Esophagus squamous epithelium (tissue), 5 donors: Measurements from ENCODE around the gene ELL2. TPM values are rescaled to one million over a fixed set of nuclear protein-coding genes. Genes with fewer than 3 reads are reported as not detected.
"Not testable (repeated sequence)": the region's sequence is repeated elsewhere in the genome, so short reads cannot be mapped to it uniquely, and the experiment has no call there.

Experiments used
- DNase-seq: peaks from one replicate; lab custom pipeline; 2025; lab: John Stamatoyannopoulos, UW
- H3K27ac ChIP-seq, 4 donors: fragments of 200-600 bp; sonication (generic); one replicate each; pipeline ENCODE4 v1.5.1; 2016 to 2019; ENCODE audit warnings: mild to moderate bottlenecking in 1 of 4
- H3K27me3 ChIP-seq, 4 donors: fragments of 200-600 bp; sonication (generic); 1 replicate in 3 of 4; 2 replicates in 1 of 4; pipeline versions ENCODE4 v1.5.1 to v1.6.0; 2017 to 2021; ENCODE audit warnings: antibody characterized with exemption in 1 of 4
- H3K36me3 ChIP-seq, 3 donors: fragments of 200-600 bp; sonication (generic); one replicate each; pipeline ENCODE4 v1.5.1; 2016 to 2019
- H3K4me1 ChIP-seq, 3 donors: fragments of 200-600 bp; sonication (generic); one replicate each; pipeline ENCODE4 v1.5.1; 2017 to 2019
- H3K4me3 ChIP-seq, 4 donors: fragments of 200-600 bp; sonication (generic); 1 replicate in 3 of 4; 2 replicates in 1 of 4; pipeline ENCODE4 v1.5.1; 2016 to 2019; ENCODE audit warnings: mild to moderate bottlenecking in 2 of 4, moderate library complexity in 1 of 4
- H3K9me3 ChIP-seq, 3 donors: fragments of 200-600 bp; sonication (generic); one replicate each; pipeline ENCODE4 v1.5.1; 2016 to 2019
- POLR2A ChIP-seq, 4 donors: fragments of 450-650 bp; IDR thresholded peaks; one replicate each; pipeline ENCODE4 v1.6.1; 2017; ENCODE audit warnings: antibody characterized with exemption in 4 of 4, mild to moderate bottlenecking in 4 of 4, moderate library complexity in 3 of 4
- WGBS, 2 donors: methylation state at CpG; one replicate each; pipeline ENCODE4 v1.1.5; 2018; 5-methylcytosine and 5-hydroxymethylcytosine counted together
- intact Hi-C: fragments of 100-400 bp; cut with DNase I; formaldehyde crosslinking; loops from one replicate; pipeline ENCODE4 v1.15.0; 2022
- total RNA-seq, 4 donors: library from RNA; depleted of rRNA; stranded (reverse); fragments of >200 nt; gene quantifications; one replicate each; pipeline ENCODE4 v1.1.0, GENCODE V29; 2016
- TF ChIP-seq, protein P1 (sequence below), 6 experiments: fragments of 450-650 bp in 4 of 6; fragments of 200-600 bp in 2 of 6; sonication (generic) in 2 of 6; IDR thresholded peaks; one replicate each; pipeline ENCODE4 v1.5.1; 2016 to 2019; ENCODE audit warnings: antibody characterized with exemption in 6 of 6, mild to moderate bottlenecking in 4 of 6, moderate library complexity in 4 of 6
- donor health status: DM: yes; HTN: yes; CAD: no.

ELL2 gene
- total RNA-seq, 4 donors from 2014 or later = 74.9 to 124 (median 121) TPM

DNA sequence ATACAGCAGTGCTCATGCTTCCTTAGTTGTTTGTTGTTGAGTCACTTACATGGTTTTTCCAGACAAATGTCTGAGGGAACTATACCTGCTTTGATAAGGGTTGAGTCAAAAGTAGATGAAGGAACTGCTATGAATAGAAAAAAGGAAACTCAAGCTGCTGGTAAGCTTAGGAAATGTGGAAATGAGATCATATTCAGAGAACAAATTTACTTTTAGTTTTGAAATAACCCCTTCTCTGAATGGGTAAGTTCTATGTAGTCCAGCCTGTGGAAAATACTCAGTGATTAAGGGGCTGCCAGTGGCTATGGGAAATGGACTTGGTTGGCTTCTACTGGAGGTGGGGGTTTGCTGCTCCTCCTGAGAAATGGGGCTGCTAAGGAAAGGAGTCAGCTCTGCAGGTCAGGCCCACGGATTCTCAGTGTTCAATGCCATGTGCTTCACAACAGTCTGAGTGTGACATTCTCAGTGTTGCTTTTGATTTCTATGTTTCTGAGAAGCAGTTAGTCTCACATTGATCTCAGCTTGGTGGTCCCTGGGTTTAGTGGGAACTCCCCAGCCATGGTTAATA is 91.5 kb downstream of the ELL2 start:
- H3K4me3 ChIP-seq = no peak overlapping the region
- intact Hi-C loops = loop anchor here (10.0 kb wide), 1 partner anchor 85 kb away; no protein-coding TSS in a partner anchor
- 54 to 86% methylated on average over 1 of the region's 1 CpG for WGBS, 2 donors
- H3K4me1 ChIP-seq = peaks cover 0 to 25% (median 15%) of the 10 kb centered on the region in 3 donors
- DNase-seq = no peak
- peak overlapping the region in 2 of 4 donors; percentile 26 to 56 for H3K27ac ChIP-seq
- no peaks in the 10 kb centered on the region for H3K27me3 ChIP-seq
- no peak for TF ChIP-seq POLR2A (IDR thresholded peaks at IDR 0.05)
- TF ChIP-seq, protein P1, sequence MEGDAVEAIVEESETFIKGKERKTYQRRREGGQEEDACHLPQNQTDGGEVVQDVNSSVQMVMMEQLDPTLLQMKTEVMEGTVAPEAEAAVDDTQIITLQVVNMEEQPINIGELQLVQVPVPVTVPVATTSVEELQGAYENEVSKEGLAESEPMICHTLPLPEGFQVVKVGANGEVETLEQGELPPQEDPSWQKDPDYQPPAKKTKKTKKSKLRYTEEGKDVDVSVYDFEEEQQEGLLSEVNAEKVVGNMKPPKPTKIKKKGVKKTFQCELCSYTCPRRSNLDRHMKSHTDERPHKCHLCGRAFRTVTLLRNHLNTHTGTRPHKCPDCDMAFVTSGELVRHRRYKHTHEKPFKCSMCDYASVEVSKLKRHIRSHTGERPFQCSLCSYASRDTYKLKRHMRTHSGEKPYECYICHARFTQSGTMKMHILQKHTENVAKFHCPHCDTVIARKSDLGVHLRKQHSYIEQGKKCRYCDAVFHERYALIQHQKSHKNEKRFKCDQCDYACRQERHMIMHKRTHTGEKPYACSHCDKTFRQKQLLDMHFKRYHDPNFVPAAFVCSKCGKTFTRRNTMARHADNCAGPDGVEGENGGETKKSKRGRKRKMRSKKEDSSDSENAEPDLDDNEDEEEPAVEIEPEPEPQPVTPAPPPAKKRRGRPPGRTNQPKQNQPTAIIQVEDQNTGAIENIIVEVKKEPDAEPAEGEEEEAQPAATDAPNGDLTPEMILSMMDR (IDR thresholded peaks at IDR 0.05) = no peak
- H3K9me3 ChIP-seq = no peaks in the 10 kb centered on the region
- H3K36me3 ChIP-seq = no peaks in the 10 kb centered on the region

DNA sequence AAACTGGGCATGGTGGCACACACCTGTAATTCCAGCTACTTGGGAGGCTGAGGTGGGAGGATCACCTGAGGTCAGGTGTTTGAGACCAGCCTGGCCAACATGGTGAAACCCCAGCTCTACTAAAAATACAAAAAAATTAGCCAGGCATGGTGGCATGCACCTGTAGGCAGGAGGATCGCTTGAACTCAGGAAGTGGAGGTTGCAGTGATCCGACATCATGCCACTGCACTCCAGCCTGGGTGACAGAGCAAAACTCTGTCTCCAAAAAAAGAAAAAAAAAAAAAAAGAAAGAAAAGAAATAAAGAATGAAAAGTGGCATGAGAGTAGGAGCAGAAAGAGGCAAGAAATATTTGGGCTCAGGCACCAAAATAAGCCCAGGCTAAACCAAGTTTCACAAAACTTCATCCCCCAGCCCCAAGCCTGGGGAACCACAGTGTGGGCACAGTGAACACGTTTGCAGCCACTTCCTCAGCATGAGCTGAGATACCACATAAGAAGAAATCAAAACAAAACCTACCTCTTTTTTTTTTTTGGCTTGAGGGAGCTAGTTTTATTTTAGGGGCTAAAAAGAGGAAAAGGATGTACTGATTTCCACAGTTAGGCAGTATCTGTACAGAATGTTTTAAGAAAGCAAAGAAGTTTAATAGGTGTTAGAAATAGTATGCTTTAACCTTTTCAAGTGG is 92.3 kb downstream of the ELL2 start:
- WGBS, 2 donors = 45 to 63% methylated on average over 3 of the region's 3 CpGs
- intact Hi-C loops, H3K36me3 ChIP-seq, H3K27me3 ChIP-seq, DNase-seq, H3K9me3 ChIP-seq, H3K4me3 ChIP-seq: not testable (repeated sequence)
- H3K27ac ChIP-seq = peak overlapping the region in 1 of 4 donors; percentile 26
- peaks cover 0 to 34% (median 17%) of the 10 kb centered on the region in 3 donors for H3K4me1 ChIP-seq

DNA sequence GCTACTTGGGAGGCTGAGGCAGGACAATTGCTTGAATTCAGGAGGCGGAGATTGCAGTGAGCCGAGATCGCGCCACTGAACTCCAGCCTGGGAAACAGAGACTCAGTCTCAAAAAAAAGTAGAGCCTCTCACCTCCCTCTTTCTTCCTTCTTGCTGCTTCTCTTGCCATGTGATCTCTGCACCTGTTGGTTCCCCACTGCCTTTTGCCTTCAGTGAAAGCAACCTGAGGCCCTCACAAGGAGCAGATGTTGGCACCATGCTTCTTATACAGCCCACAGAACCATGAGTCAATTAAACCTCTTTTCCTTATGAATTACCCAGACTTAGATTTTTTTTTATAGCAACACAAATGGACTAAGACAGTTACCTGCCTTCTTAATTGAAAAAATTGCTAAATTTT is 93.5 kb downstream of the ELL2 start:
- H3K9me3 ChIP-seq = no peaks in the 10 kb centered on the region
- H3K4me1 ChIP-seq = peaks cover 0 to 46% (median 20%) of the 10 kb centered on the region in 3 donors
- no peak for TF ChIP-seq POLR2A (IDR thresholded peaks at IDR 0.05)
- TF ChIP-seq, protein P1 (IDR thresholded peaks at IDR 0.05) = no peak
- H3K4me3 ChIP-seq = no peak overlapping the region
- no peak overlapping the region for H3K27ac ChIP-seq
- no peaks in the 10 kb centered on the region for H3K36me3 ChIP-seq
- intact Hi-C loops = no loop called here
- DNase-seq = no peak
- 92 to 100% methylated on average over 2 to 4 of the region's 4 CpGs for WGBS, 2 donors
- H3K27me3 ChIP-seq = no peaks in the 10 kb centered on the region

DNA sequence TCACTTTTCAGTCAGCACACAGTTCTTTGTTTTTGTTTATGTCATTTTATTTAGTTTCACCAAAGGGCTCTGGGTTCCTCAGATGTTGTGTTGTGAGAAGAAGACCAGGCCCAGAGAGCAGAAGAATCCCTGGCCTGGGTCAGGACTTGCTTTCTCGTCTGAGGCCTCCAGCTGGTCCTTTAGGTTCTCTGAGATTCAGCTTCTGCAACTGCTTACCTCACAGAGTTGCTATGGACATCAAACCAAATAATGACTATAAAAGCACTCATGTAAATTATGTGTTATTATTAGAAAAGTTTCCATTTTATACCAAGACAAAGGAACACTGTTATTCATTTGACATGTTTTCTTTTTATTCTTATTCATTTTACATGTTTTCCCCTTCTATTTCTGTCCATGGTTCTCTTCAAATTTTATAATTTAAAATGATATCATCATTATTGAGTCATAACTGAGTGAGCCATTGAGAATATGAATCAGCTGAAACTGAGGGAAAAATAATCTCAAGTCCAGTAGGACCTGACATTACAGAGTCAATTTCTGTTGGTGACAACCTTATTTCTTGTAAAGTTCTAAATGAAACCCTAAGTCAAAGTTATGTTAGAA is 95.1 kb downstream of the ELL2 start:
- 44 to 55% methylated on average over 1 of the region's 1 CpG for WGBS, 2 donors
- DNase-seq = no peak
- TF ChIP-seq, protein P1 (IDR thresholded peaks at IDR 0.05) = no peak
- no peak for TF ChIP-seq POLR2A (IDR thresholded peaks at IDR 0.05)
- Histone ChIP-seq H3K9me3 (no peaks in the 10 kb centered on the region), H3K4me3 (no peak overlapping the region), H3K27me3 (no peaks in the 10 kb centered on the region), H3K27ac (peak overlapping the region in 2 of 4 donors; percentile 28 to 56), H3K4me1 (peaks cover 0 to 62% (median 30%) of the 10 kb centered on the region in 3 donors), H3K36me3 (no peaks in the 10 kb centered on the region)
- intact Hi-C loops = no loop called here

DNA sequence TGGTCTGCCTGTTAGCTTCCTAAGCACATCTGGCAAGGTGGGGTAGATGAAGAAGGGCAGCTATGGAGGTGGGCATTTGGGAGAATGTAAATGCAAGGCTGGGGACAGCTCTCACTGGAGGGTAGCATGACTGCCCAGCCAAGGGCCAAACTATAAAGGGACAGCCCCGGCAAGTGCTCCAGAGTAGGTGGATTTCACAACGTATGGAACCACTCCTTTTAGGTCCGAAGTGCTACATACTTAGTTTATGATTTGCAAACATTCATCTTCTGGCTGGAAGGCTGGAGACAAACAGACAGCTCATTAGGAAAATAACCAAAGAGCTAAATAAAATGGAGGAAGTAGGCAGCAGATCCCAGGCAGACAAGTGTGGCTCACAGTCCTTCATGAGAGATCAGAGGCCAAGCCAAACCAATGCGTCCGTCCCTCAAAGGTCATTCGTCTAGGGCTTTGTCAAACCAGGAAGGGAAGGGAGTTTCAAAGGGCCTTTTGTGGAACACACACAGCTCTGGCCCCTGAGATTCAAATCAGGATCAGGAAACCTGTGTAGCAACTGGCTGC is 96.6 kb downstream of the ELL2 start:
- 69 to 74% methylated on average over 6 of the region's 6 CpGs for whole genome bisulfite sequencing, 2 donors
- Histone ChIP-seq H3K27me3 (no peaks in the 10 kb centered on the region), H3K4me3 (no peak overlapping the region), H3K27ac (peak overlapping the region in 2 of 4 donors; percentile 11 to 23), H3K36me3 (no peaks in the 10 kb centered on the region), H3K9me3 (no peaks in the 10 kb centered on the region), H3K4me1 (peaks cover 3 to 67% (median 31%) of the 10 kb centered on the region in 3 donors)
- TF ChIP-seq, protein P1 (IDR thresholded peaks at IDR 0.05) = no peak
- no peak for TF ChIP-seq POLR2A (IDR thresholded peaks at IDR 0.05)
- DNase-seq = no peak
- intact Hi-C loops = no loop called here
